HepG2 (cell line): Measurements from ENCODE around the gene PROS1. TPM values are rescaled to one million over a fixed set of nuclear protein-coding genes. Genes with fewer than 3 reads are reported as not detected.
A peak's percentile ranks its signal among the peaks of the same experiment; 100 is the strongest.

ENCODE experiments used
- BCLAF1 ChIP-seq: fragments of 450-650 bp; IDR thresholded peaks from 2 replicates; pipeline ENCODE4 v1.6.1; 2017; ENCODE audit warnings: mild to moderate bottlenecking
- CENPT ChIP-seq: sonication (generic); formaldehyde crosslinking; IDR thresholded peaks from 2 replicates; pipeline ENCODE4 v1.8.0; 2022; ENCODE audit warnings: low read depth, mild to moderate bottlenecking, moderate library complexity, missing genetic modification reagents
- CREB1 ChIP-seq, 2 experiments: fragments of 450-650 bp in 1 of 2; IDR thresholded peaks; 2 replicates each; pipeline ENCODE4 v1.6.1; 2016 to 2017; ENCODE audit warnings: control low read depth in 1 of 2, mild to moderate bottlenecking in 1 of 2, missing compliant biosample characterization in 1 of 2, missing genetic modification characterization in 1 of 2
- ISL2 ChIP-seq: sonication (generic); formaldehyde crosslinking; IDR thresholded peaks from 2 replicates; pipeline ENCODE4 v1.5.0; 2020; ENCODE audit warnings: missing genetic modification reagents
- MAF1 ChIP-seq: sonication (generic); formaldehyde crosslinking; IDR thresholded peaks from 2 replicates; pipeline ENCODE4 v1.5.0; 2020; ENCODE audit warnings: missing genetic modification reagents, borderline replicate concordance
- TCF7 ChIP-seq: sonication (generic); IDR thresholded peaks from 2 replicates; pipeline ENCODE4 v1.6.1; 2016; ENCODE audit warnings: antibody characterized with exemption, low read depth
- TMF1 ChIP-seq: sonication (generic); formaldehyde crosslinking; IDR thresholded peaks from 2 replicates; pipeline ENCODE4 v1.8.1; 2022; ENCODE audit warnings: low read depth, missing genetic modification reagents
- U2AF2 ChIP-seq: fragments of 200-400 bp; formaldehyde crosslinking; IDR thresholded peaks from 2 replicates; pipeline ENCODE4 v1.6.1; 2017; ENCODE audit warnings: low read depth, mild to moderate bottlenecking, low read length
- ZFP41 ChIP-seq: sonication (generic); formaldehyde crosslinking; IDR thresholded peaks from 2 replicates; pipeline ENCODE4 v1.4.0; 2020; ENCODE audit warnings: mild to moderate bottlenecking, missing genetic modification reagents, borderline replicate concordance
- ZFP82 ChIP-seq: sonication (generic); formaldehyde crosslinking; IDR thresholded peaks from 2 replicates; pipeline ENCODE4 v1.5.1; 2020; ENCODE audit warnings: mild to moderate bottlenecking, missing genetic modification reagents, borderline replicate concordance
- ZFYVE20 ChIP-seq: sonication (generic); formaldehyde crosslinking; IDR thresholded peaks from 2 replicates; pipeline ENCODE4 v1.8.0; 2023; ENCODE audit warnings: low read depth, mild to moderate bottlenecking, moderate library complexity, missing genetic modification reagents, borderline replicate concordance
- ZNF557 ChIP-seq: sonication (generic); formaldehyde crosslinking; IDR thresholded peaks from 2 replicates; pipeline ENCODE4 v1.4.0; 2020; ENCODE audit warnings: missing genetic modification reagents
- ZNF605 ChIP-seq: sonication (generic); formaldehyde crosslinking; IDR thresholded peaks from 2 replicates; pipeline ENCODE4 v1.8.0; 2022; ENCODE audit warnings: mild to moderate bottlenecking, missing genetic modification reagents
- ZNF629 ChIP-seq: sonication (generic); formaldehyde crosslinking; conservative IDR thresholded peaks from 2 replicates; pipeline ENCODE4 v1.5.0; 2020; ENCODE audit warnings: missing genetic modification reagents
- ZNF83 ChIP-seq: sonication (generic); formaldehyde crosslinking; IDR thresholded peaks from 2 replicates; pipeline ENCODE4 v1.4.0; 2020; ENCODE audit warnings: missing genetic modification reagents, mild to moderate bottlenecking, borderline replicate concordance
- ZSCAN21 ChIP-seq: sonication (generic); formaldehyde crosslinking; IDR thresholded peaks from 2 replicates; pipeline ENCODE4 v1.8.0; 2022; ENCODE audit warnings: mild to moderate bottlenecking, missing genetic modification reagents, moderate library complexity, borderline replicate concordance
- ZSCAN22 ChIP-seq: sonication (generic); formaldehyde crosslinking; IDR thresholded peaks from 2 replicates; pipeline ENCODE4 v1.4.0; 2020; ENCODE audit warnings: mild to moderate bottlenecking, missing genetic modification reagents
- ZSCAN30 ChIP-seq: sonication (generic); formaldehyde crosslinking; IDR thresholded peaks from 2 replicates; pipeline ENCODE4 v1.5.0; 2020; ENCODE audit warnings: mild to moderate bottlenecking, missing genetic modification reagents
- ZSCAN5A ChIP-seq: sonication (generic); formaldehyde crosslinking; IDR thresholded peaks from 2 replicates; pipeline ENCODE4 v1.8.0; 2022; ENCODE audit warnings: mild to moderate bottlenecking, missing genetic modification reagents, borderline replicate concordance
- polyA plus RNA-seq, 8 experiments: library from polyadenylated mRNA; depleted of rRNA in 3 of 8; stranded (reverse) in 7 of 8; unstranded in 1 of 8; fragments of >200 nt; fragmentation: Illumina TruSeq in 4 of 8; extraction: Trizol in 4 of 8; gene quantifications; 2 replicates each; pipeline versions ENCODE4 v1.2.1 to v1.2.3, GENCODE V29; 2011 to 2016; ENCODE audit warnings: low read depth in 4 of 8, missing spikeins in 1 of 8, mixed read lengths in 1 of 8; ENCODE audit not compliant: insufficient read depth in 1 of 8
- total RNA-seq, 5 experiments: library from RNA; depleted of rRNA; stranded (reverse); fragments of >200 nt; fragmentation: Illumina TruSeq; extraction: Trizol; gene quantifications; 2 replicates each; pipeline ENCODE4 v1.2.3, GENCODE V29; 2016; ENCODE audit warnings: low read depth in 1 of 5
- TF ChIP-seq, protein P1 (sequence below): IDR thresholded peaks from 2 replicates; pipeline ENCODE4 v1.6.1; 2016; ENCODE audit warnings: missing compliant biosample characterization, missing genetic modification reagents, borderline replicate concordance
- TF ChIP-seq, protein P2 (sequence below): sonication (generic); formaldehyde crosslinking; IDR thresholded peaks from 2 replicates; pipeline ENCODE4 v1.4.0; 2020; ENCODE audit warnings: missing genetic modification reagents

PROS1 gene
- total and polyA plus RNA-seq, 2 of the 13 experiments (the other 11 are each of a cell fraction or from before 2014, with no cell fraction given), result 63.8 to 76.8 TPM

- TF ChIP-seq ZFYVE20 (CRISPR knock-in tag) (no peak), ZFP82 (peak; percentile 71; the same call in 1 of the 2 replicates), CREB1 (IDR thresholded peaks at IDR 0.05) (no peak), CREB1 (CRISPR knock-in tag; IDR thresholded peaks at IDR 0.05) (no peak; the same call in 1 of the 2 replicates), ZFP41 (CRISPR knock-in tag) (no peak), ZSCAN22 (no peak), ZNF605 (0 out of 2 replicates have a peak, but pooled peaks have one; percentile 30), ZNF83 (CRISPR knock-in tag) (no peak), ZSCAN21 (CRISPR knock-in tag) (0 out of 2 replicates have a peak, but pooled peaks have one; percentile 54), BCLAF1 (no peak), CENPT (CRISPR knock-in tag) (no peak), TMF1 (CRISPR knock-in tag) (peak; percentile 86), ZNF629 (CRISPR knock-in tag) (no peak; the same call in 1 of the 2 replicates), ISL2 (CRISPR knock-in tag) (no peak; the same call in none of the 2 replicates), ZNF557 (0 out of 2 replicates have a peak, but pooled peaks have one; percentile 30), MAF1 (CRISPR knock-in tag) (no peak), TCF7 (no peak), U2AF2 (no peak), ZSCAN5A (0 out of 2 replicates have a peak, but pooled peaks have one; percentile 15), ZSCAN30 (CRISPR knock-in tag) (0 out of 2 replicates have a peak, but pooled peaks have one; percentile 58)
- TF ChIP-seq, protein P1, sequence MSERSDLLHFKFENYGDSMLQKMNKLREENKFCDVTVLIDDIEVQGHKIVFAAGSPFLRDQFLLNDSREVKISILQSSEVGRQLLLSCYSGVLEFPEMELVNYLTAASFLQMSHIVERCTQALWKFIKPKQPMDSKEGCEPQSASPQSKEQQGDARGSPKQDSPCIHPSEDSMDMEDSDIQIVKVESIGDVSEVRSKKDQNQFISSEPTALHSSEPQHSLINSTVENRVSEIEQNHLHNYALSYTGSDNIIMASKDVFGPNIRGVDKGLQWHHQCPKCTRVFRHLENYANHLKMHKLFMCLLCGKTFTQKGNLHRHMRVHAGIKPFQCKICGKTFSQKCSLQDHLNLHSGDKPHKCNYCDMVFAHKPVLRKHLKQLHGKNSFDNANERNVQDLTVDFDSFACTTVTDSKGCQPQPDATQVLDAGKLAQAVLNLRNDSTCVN, result no peak
- TF ChIP-seq, protein P2, sequence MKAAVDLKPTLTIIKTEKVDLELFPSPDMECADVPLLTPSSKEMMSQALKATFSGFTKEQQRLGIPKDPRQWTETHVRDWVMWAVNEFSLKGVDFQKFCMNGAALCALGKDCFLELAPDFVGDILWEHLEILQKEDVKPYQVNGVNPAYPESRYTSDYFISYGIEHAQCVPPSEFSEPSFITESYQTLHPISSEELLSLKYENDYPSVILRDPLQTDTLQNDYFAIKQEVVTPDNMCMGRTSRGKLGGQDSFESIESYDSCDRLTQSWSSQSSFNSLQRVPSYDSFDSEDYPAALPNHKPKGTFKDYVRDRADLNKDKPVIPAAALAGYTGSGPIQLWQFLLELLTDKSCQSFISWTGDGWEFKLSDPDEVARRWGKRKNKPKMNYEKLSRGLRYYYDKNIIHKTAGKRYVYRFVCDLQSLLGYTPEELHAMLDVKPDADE, result no peak
Observed at GRCh38 chr3:93973131-93974126, at the start of gene PROS1 (continued).
